Measurements from ENCODE around the gene CLEC18B. TPM values are rescaled to one million over a fixed set of nuclear protein-coding genes. Genes with fewer than 3 reads are reported as not detected.

CLEC18B gene
- total RNA-seq, 1 donor from 2014 or later, result 3.5 TPM

GRCh38 chr16:74465281-74465680, 44.0 kb upstream of the CLEC18B start:
- Mint-ChIP-seq H3K27me3 (ENCODE audit: low read depth) (no peaks in the 10 kb centered on the region), H3K4me1 (ENCODE audit: low read depth) (no peaks in the 10 kb centered on the region), H3K4me3 (ENCODE audit: unreplicated experiment) (no peak overlapping the region), H3K27ac (ENCODE audit: unreplicated experiment) (no peak overlapping the region), H3K36me3 (ENCODE audit: low read depth) (peaks cover 60% of the 10 kb centered on the region), H3K9me3 (ENCODE audit: low read depth) (no peaks in the 10 kb centered on the region)
- no peak for DNase-seq (ENCODE audit: low spot score)
- TF ChIP-seq CTCF (IDR thresholded peaks at IDR 0.05), result no peak

GRCh38 chr16:74463888-74464287, 42.6 kb upstream of the CLEC18B start:
- Mint-ChIP-seq H3K4me3 (ENCODE audit: unreplicated experiment) (no peak overlapping the region), H3K36me3 (ENCODE audit: low read depth) (peaks cover 57% of the 10 kb centered on the region), H3K4me1 (ENCODE audit: low read depth) (no peaks in the 10 kb centered on the region), H3K27ac (ENCODE audit: unreplicated experiment) (no peak overlapping the region), H3K9me3 (ENCODE audit: low read depth) (no peaks in the 10 kb centered on the region), H3K27me3 (ENCODE audit: low read depth) (no peaks in the 10 kb centered on the region)
- DNase-seq (ENCODE audit: low spot score), result no peak
- TF ChIP-seq CTCF (IDR thresholded peaks at IDR 0.05), result no peak

GRCh38 chr16:74462361-74462760, 41.1 kb upstream of the CLEC18B start:
- Mint-ChIP-seq H3K9me3 (ENCODE audit: low read depth) (no peaks in the 10 kb centered on the region), H3K27me3 (ENCODE audit: low read depth) (no peaks in the 10 kb centered on the region), H3K27ac (ENCODE audit: unreplicated experiment) (peak overlapping the region; percentile 14), H3K36me3 (ENCODE audit: low read depth) (peaks cover 58% of the 10 kb centered on the region), H3K4me1 (ENCODE audit: low read depth) (no peaks in the 10 kb centered on the region), H3K4me3 (ENCODE audit: unreplicated experiment) (no peak overlapping the region)
- DNase-seq (ENCODE audit: low spot score), result no peak
- no peak for TF ChIP-seq CTCF (IDR thresholded peaks at IDR 0.05)

- peaks cover 54% of the 10 kb centered on the region for H3K36me3 Mint-ChIP-seq (ENCODE audit: low read depth)
- TF ChIP-seq CTCF (IDR thresholded peaks at IDR 0.05), result no peak
- peak overlapping the region; percentile 14 for H3K27ac Mint-ChIP-seq (ENCODE audit: unreplicated experiment)
These were observed 40.5 kb upstream of the CLEC18B start for GRCh38 chr16:74461826-74462225.

GRCh38 chr16:74460542-74460941, 39.3 kb upstream of the CLEC18B start:
- Mint-ChIP-seq H3K9me3 (ENCODE audit: low read depth) (no peaks in the 10 kb centered on the region), H3K4me3 (ENCODE audit: unreplicated experiment) (no peak overlapping the region), H3K36me3 (ENCODE audit: low read depth) (peaks cover 55% of the 10 kb centered on the region), H3K27ac (ENCODE audit: unreplicated experiment) (no peak overlapping the region), H3K27me3 (ENCODE audit: low read depth) (no peaks in the 10 kb centered on the region), H3K4me1 (ENCODE audit: low read depth) (no peaks in the 10 kb centered on the region)
- TF ChIP-seq CTCF (IDR thresholded peaks at IDR 0.05), result no peak
- no peak for DNase-seq (ENCODE audit: low spot score)

More at GRCh38 chr16:74461826-74462225, 40.5 kb upstream of the CLEC18B start:
- Mint-ChIP-seq H3K9me3 (ENCODE audit: low read depth) (no peaks in the 10 kb centered on the region), H3K4me1 (ENCODE audit: low read depth) (no peaks in the 10 kb centered on the region), H3K27me3 (ENCODE audit: low read depth) (no peaks in the 10 kb centered on the region), H3K4me3 (ENCODE audit: unreplicated experiment) (no peak overlapping the region)
- DNase-seq (ENCODE audit: low spot score), result no peak

Data from chondrocyte (in vitro differentiated cells).